HepG2 (cell line): ENCODE data around the gene TFAM. TPM values are rescaled to one million over a fixed set of nuclear protein-coding genes. Genes with fewer than 3 reads are reported as not detected.

ENCODE experiments used
- ATAC-seq: fragments of 200-7000 bp; cut with Tn5 transposase; 3 replicates; pipeline ENCODE4 v1.9.1; 2020; ENCODE audit warnings: mild to moderate bottlenecking, moderate library complexity
- BruUV-seq: library from RNA; stranded (reverse); fragments of 400-500 nt; replicated peaks from 2 replicates; lab custom pipeline; 2021; lab: Mats Ljungman, UMichigan
- CTCF ChIA-PET: fragments of 300-600 bp; formaldehyde crosslinking; extraction: SDS; loops from one replicate; lab custom pipeline; 2021; ENCODE audit warnings: low total read pairs, inconsistent platforms, low intra/inter-chr PET ratio; lab: Yijun Ruan, JAX
- POLR2A ChIA-PET: fragments of 350-600 bp; sonication (Branson Sonifier 250); formaldehyde crosslinking; loops from one replicate; lab custom pipeline; 2020; ENCODE audit warnings: antibody characterized with exemption, inconsistent platforms; lab: Yijun Ruan, JAX
- DNase-seq: peaks from one replicate; pipeline ENCODE4 v3.0.0-alpha.2; 2015; ENCODE audit warnings: low spot score
- FAIRE-seq: peaks from 3 replicates; lab custom pipeline; 2011; peaks lifted over from hg19 to GRCh38; lab: Jason Lieb, UNC
- H2AFZ ChIP-seq: one replicate; pipeline ENCODE4 v1.6.1; 2011; ENCODE audit warnings: low read length, inconsistent platforms
- H3K27ac ChIP-seq: fragments of 300-600 bp; 3 replicates; pipeline ENCODE4 v1.8.0; 2011; ENCODE audit warnings: mixed run types, mild to moderate bottlenecking, mixed read lengths, low read length, inconsistent platforms; ENCODE audit not compliant: insufficient read depth; ENCODE audit errors: extremely low read length
- H3K27me3 ChIP-seq, 2 experiments: fragments of 200-600 bp in 1 of 2; 2 replicates in 1 of 2; 3 replicates in 1 of 2; pipeline versions ENCODE4 v1.6.0 to v1.8.0; 2011; ENCODE audit warnings: low read length in 2 of 2, mild to moderate bottlenecking in 2 of 2, moderate library complexity in 2 of 2, inconsistent platforms in 1 of 2; ENCODE audit not compliant: insufficient read depth in 2 of 2, control insufficient read depth in 1 of 2
- H3K36me3 ChIP-seq, 2 experiments: fragments of 200-600 bp in 1 of 2; replicated peaks in 1 of 2; 2 replicates in 1 of 2; 3 replicates in 1 of 2; pipeline versions ENCODE4 v1.5.1 to v1.8.0; 2011; ENCODE audit warnings: low read length in 2 of 2, inconsistent platforms in 1 of 2; ENCODE audit not compliant: insufficient read depth in 2 of 2, control insufficient read depth in 1 of 2
- H3K4me1 ChIP-seq: 2 replicates; pipeline ENCODE4 v1.5.1; 2012; ENCODE audit warnings: low read length, inconsistent platforms; ENCODE audit not compliant: insufficient read depth
- H3K4me2 ChIP-seq: 2 replicates; pipeline ENCODE4 v1.6.0; 2011; ENCODE audit warnings: low read depth, low read length, inconsistent platforms
- H3K4me3 ChIP-seq, 3 experiments: fragments of 200-600 bp in 1 of 3; sonication (generic), shearing (Covaris generic) in 1 of 3; replicated peaks in 1 of 3; 2 replicates each; pipeline ENCODE4 v1.5.1; 2011 to 2016; ENCODE audit warnings: low read length in 3 of 3, inconsistent platforms in 2 of 3, low read depth in 2 of 3, mild to moderate bottlenecking in 2 of 3, control low read depth in 1 of 3, mixed read lengths in 1 of 3; ENCODE audit not compliant: insufficient read depth in 1 of 3
- H3K79me2 ChIP-seq: one replicate; pipeline ENCODE4 v1.6.1; 2011; ENCODE audit warnings: low read length, inconsistent platforms; ENCODE audit not compliant: insufficient read depth
- H3K9ac ChIP-seq: 2 replicates; pipeline ENCODE4 v1.6.0; 2011; ENCODE audit warnings: mild to moderate bottlenecking, low read depth, low read length, inconsistent platforms; ENCODE audit not compliant: insufficient read depth
- H3K9me3 ChIP-seq: 2 replicates; pipeline ENCODE4 v1.5.1; 2012; ENCODE audit warnings: mild to moderate bottlenecking, low read length
- H4K20me1 ChIP-seq: 2 replicates; pipeline ENCODE4 v1.6.0; 2011; ENCODE audit warnings: inconsistent platforms, mild to moderate bottlenecking, low read length, moderate library complexity; ENCODE audit not compliant: insufficient read depth
- AHR ChIP-seq: IDR thresholded peaks from 2 replicates; pipeline ENCODE4 v1.6.1; 2018; ENCODE audit warnings: missing genetic modification reagents, missing compliant biosample characterization
- BRD4 ChIP-seq: sonication (generic); formaldehyde crosslinking; IDR thresholded peaks from 2 replicates; pipeline ENCODE4 v1.4.0; 2020; ENCODE audit warnings: missing genetic modification reagents
- DPF2 ChIP-seq: sonication (generic); formaldehyde crosslinking; IDR thresholded peaks from 2 replicates; pipeline ENCODE4 v1.4.0; 2020; ENCODE audit warnings: mild to moderate bottlenecking, low read depth, missing genetic modification reagents, borderline replicate concordance
- ESRRA ChIP-seq: sonication (generic); formaldehyde crosslinking; IDR thresholded peaks from 2 replicates; pipeline ENCODE4 v1.5.1; 2020; ENCODE audit warnings: mild to moderate bottlenecking, low read depth, missing genetic modification reagents
- HMG20B ChIP-seq: conservative IDR thresholded peaks from 2 replicates; pipeline ENCODE4 v1.6.1; 2016; ENCODE audit warnings: missing genetic modification reagents, missing compliant biosample characterization
- PITX1 ChIP-seq: sonication (generic); formaldehyde crosslinking; IDR thresholded peaks from 2 replicates; pipeline ENCODE4 v1.5.1; 2020; ENCODE audit warnings: mild to moderate bottlenecking, missing genetic modification reagents
- REL ChIP-seq: sonication (generic); formaldehyde crosslinking; conservative IDR thresholded peaks from 2 replicates; pipeline ENCODE4 v1.8.0; 2022; ENCODE audit warnings: mild to moderate bottlenecking, missing genetic modification reagents, moderate library complexity
- RFX3 ChIP-seq: IDR thresholded peaks from 2 replicates; pipeline ENCODE4 v1.6.1; 2016; ENCODE audit warnings: missing biosample characterization, missing genetic modification reagents
- ZFP41 ChIP-seq: sonication (generic); formaldehyde crosslinking; IDR thresholded peaks from 2 replicates; pipeline ENCODE4 v1.4.0; 2020; ENCODE audit warnings: mild to moderate bottlenecking, missing genetic modification reagents, borderline replicate concordance
- ZMAT3 ChIP-seq: sonication (generic); formaldehyde crosslinking; conservative IDR thresholded peaks from 2 replicates; pipeline ENCODE4 v1.7.0; 2021; ENCODE audit warnings: missing genetic modification reagents
- in situ Hi-C: cut with HindIII; loops from 2 replicates; pipeline ENCODE4 v1.10.0; 2017; ENCODE audit warnings: low pct_unique_long_range_greater_than_20kb; ENCODE audit not compliant: extremely low pct_ligation_motif_present
- intact Hi-C: fragments of 100-400 bp; cut with micrococcal nuclease; formaldehyde crosslinking; loops from one replicate; pipeline ENCODE4 v1.10.0; 2022; ENCODE audit not compliant: unreplicated experiment
- polyA plus RNA-seq, 8 experiments: library from polyadenylated mRNA; depleted of rRNA in 3 of 8; stranded (reverse) in 7 of 8; unstranded in 1 of 8; fragments of >200 nt; fragmentation: Illumina TruSeq in 4 of 8; extraction: Trizol in 4 of 8; gene quantifications; 2 replicates each; pipeline versions ENCODE4 v1.2.1 to v1.2.3, GENCODE V29; 2011 to 2016; ENCODE audit warnings: low read depth in 4 of 8, missing spikeins in 1 of 8, mixed read lengths in 1 of 8; ENCODE audit not compliant: insufficient read depth in 1 of 8
- total RNA-seq, 5 experiments: library from RNA; depleted of rRNA; stranded (reverse); fragments of >200 nt; fragmentation: Illumina TruSeq; extraction: Trizol; gene quantifications; 2 replicates each; pipeline ENCODE4 v1.2.3, GENCODE V29; 2016; ENCODE audit warnings: low read depth in 1 of 5
- TF ChIP-seq, protein P1 (sequence below): IDR thresholded peaks from 2 replicates; pipeline ENCODE4 v1.6.1; 2016; ENCODE audit warnings: mild to moderate bottlenecking
- TF ChIP-seq, protein P2 (sequence below): sonication (generic); formaldehyde crosslinking; IDR thresholded peaks from 2 replicates; pipeline ENCODE4 v1.8.1; 2022; ENCODE audit warnings: mild to moderate bottlenecking, missing genetic modification reagents
- TF ChIP-seq, protein P3 (sequence below): sonication (generic); formaldehyde crosslinking; IDR thresholded peaks from 2 replicates; pipeline ENCODE4 v1.4.0; 2020; ENCODE audit warnings: mild to moderate bottlenecking, missing genetic modification reagents
- TF ChIP-seq, protein P4 (sequence below), 2 experiments: IDR thresholded peaks; 2 replicates each; pipeline ENCODE4 v1.6.1; 2011 to 2012; ENCODE audit warnings: low read length in 2 of 2, borderline replicate concordance in 1 of 2, low read depth in 1 of 2, mild to moderate bottlenecking in 1 of 2, moderate library complexity in 1 of 2
- TF ChIP-seq, protein P5 (sequence below): sonication (generic); formaldehyde crosslinking; IDR thresholded peaks from 2 replicates; pipeline ENCODE4 v1.5.0; 2020; ENCODE audit warnings: mild to moderate bottlenecking, missing genetic modification reagents
- TF ChIP-seq, protein P6 (sequence below): sonication (generic); formaldehyde crosslinking; IDR thresholded peaks from 2 replicates; pipeline ENCODE4 v1.8.0; 2022; ENCODE audit warnings: mild to moderate bottlenecking, missing genetic modification reagents, moderate library complexity

Gene TFAM
- total and polyA plus RNA-seq, 2 of the 13 experiments (the other 11 are each of a cell fraction or from before 2014, with no cell fraction given), result 18.4 to 125 TPM

DNA sequence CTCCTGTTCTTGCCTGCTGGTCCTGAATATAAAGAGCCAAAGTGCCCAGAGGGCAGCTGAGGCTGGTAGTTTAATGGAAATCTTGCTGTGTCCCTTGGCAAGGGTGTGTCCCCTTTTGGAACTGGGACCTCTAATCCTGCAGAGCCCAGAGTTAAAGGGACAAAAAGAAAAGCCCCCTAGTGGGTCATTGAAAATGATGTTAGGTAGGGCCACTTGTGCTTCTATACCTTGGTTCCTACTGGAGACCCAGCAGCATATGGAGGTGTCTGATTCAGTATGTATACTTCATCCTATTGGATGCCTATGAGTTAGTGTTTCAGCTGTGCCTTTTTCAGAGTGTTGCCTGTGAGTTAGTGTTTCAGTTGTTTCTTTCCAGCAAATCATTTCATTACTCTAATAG is 30.5 kb downstream of the TFAM start:
- Histone ChIP-seq H3K4me3 (no peak overlapping the region), H3K27me3 (no peaks in the 10 kb centered on the region), H3K9me3 (no peaks in the 10 kb centered on the region), H3K9ac (no peak overlapping the region), H3K4me2 (no peak overlapping the region), H2AFZ (no peak overlapping the region), H4K20me1 (no peaks in the 10 kb centered on the region), H3K27ac (no peak overlapping the region), H3K4me1 (peaks cover 9% of the 10 kb centered on the region), H3K36me3 (no peaks in the 10 kb centered on the region), H3K79me2 (no peaks in the 10 kb centered on the region)
- CTCF ChIA-PET, result interaction anchor here (1.2 kb wide), 1 partner anchor 225 kb away, joined by 3 read pairs; no protein-coding TSS in a partner anchor
- DNase-seq (no peak), FAIRE-seq (no peak), ATAC-seq (peak; percentile 76)
- POLR2A ChIA-PET, result no interaction called here
- intact Hi-C loops, result loop anchor here (2.0 kb wide), 1 partner anchor 225 kb away; no protein-coding TSS in a partner anchor
- no TSS peak for BruUV-seq
- in situ Hi-C loops, result loop anchor here (10.0 kb wide), 2 partner anchors 99 to 229 kb away; partner anchors contain the start of gene BICC1
- TF ChIP-seq, protein P1, sequence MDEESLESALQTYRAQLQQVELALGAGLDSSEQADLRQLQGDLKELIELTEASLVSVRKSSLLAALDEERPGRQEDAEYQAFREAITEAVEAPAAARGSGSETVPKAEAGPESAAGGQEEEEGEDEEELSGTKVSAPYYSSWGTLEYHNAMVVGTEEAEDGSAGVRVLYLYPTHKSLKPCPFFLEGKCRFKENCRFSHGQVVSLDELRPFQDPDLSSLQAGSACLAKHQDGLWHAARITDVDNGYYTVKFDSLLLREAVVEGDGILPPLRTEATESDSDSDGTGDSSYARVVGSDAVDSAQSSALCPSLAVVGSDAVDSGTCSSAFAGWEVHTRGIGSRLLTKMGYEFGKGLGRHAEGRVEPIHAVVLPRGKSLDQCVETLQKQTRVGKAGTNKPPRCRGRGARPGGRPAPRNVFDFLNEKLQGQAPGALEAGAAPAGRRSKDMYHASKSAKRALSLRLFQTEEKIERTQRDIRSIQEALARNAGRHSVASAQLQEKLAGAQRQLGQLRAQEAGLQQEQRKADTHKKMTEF (CRISPR knock-in tag), result no peak
- TF ChIP-seq, protein P2, sequence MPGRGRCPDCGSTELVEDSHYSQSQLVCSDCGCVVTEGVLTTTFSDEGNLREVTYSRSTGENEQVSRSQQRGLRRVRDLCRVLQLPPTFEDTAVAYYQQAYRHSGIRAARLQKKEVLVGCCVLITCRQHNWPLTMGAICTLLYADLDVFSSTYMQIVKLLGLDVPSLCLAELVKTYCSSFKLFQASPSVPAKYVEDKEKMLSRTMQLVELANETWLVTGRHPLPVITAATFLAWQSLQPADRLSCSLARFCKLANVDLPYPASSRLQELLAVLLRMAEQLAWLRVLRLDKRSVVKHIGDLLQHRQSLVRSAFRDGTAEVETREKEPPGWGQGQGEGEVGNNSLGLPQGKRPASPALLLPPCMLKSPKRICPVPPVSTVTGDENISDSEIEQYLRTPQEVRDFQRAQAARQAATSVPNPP (CRISPR knock-in tag), result no peak
- TF ChIP-seq ZFP41, result no peak
- no peak for TF ChIP-seq DPF2 (CRISPR knock-in tag)
- TF ChIP-seq, protein P3, sequence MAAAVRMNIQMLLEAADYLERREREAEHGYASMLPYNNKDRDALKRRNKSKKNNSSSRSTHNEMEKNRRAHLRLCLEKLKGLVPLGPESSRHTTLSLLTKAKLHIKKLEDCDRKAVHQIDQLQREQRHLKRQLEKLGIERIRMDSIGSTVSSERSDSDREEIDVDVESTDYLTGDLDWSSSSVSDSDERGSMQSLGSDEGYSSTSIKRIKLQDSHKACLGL (CRISPR knock-in tag), result no peak
- TF ChIP-seq, protein P4, sequence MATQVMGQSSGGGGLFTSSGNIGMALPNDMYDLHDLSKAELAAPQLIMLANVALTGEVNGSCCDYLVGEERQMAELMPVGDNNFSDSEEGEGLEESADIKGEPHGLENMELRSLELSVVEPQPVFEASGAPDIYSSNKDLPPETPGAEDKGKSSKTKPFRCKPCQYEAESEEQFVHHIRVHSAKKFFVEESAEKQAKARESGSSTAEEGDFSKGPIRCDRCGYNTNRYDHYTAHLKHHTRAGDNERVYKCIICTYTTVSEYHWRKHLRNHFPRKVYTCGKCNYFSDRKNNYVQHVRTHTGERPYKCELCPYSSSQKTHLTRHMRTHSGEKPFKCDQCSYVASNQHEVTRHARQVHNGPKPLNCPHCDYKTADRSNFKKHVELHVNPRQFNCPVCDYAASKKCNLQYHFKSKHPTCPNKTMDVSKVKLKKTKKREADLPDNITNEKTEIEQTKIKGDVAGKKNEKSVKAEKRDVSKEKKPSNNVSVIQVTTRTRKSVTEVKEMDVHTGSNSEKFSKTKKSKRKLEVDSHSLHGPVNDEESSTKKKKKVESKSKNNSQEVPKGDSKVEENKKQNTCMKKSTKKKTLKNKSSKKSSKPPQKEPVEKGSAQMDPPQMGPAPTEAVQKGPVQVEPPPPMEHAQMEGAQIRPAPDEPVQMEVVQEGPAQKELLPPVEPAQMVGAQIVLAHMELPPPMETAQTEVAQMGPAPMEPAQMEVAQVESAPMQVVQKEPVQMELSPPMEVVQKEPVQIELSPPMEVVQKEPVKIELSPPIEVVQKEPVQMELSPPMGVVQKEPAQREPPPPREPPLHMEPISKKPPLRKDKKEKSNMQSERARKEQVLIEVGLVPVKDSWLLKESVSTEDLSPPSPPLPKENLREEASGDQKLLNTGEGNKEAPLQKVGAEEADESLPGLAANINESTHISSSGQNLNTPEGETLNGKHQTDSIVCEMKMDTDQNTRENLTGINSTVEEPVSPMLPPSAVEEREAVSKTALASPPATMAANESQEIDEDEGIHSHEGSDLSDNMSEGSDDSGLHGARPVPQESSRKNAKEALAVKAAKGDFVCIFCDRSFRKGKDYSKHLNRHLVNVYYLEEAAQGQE (IDR thresholded peaks at IDR 0.05; ENCODE audit: borderline replicate concordance in 1 of 2, low read depth in 1 of 2, low read length in 2 of 2), result no peak
- TF ChIP-seq, protein P5, sequence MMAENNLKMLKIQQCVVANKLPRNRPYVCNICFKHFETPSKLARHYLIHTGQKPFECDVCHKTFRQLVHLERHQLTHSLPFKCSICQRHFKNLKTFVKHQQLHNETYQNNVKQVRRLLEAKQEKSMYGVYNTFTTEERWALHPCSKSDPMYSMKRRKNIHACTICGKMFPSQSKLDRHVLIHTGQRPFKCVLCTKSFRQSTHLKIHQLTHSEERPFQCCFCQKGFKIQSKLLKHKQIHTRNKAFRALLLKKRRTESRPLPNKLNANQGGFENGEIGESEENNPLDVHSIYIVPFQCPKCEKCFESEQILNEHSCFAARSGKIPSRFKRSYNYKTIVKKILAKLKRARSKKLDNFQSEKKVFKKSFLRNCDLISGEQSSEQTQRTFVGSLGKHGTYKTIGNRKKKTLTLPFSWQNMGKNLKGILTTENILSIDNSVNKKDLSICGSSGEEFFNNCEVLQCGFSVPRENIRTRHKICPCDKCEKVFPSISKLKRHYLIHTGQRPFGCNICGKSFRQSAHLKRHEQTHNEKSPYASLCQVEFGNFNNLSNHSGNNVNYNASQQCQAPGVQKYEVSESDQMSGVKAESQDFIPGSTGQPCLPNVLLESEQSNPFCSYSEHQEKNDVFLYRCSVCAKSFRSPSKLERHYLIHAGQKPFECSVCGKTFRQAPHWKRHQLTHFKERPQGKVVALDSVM (CRISPR knock-in tag), result no peak
- no peak for TF ChIP-seq REL (CRISPR knock-in tag)
- no peak for TF ChIP-seq RFX3 (CRISPR knock-in tag)
- no peak for TF ChIP-seq ESRRA (CRISPR knock-in tag)
- no peak for TF ChIP-seq ZMAT3
- TF ChIP-seq BRD4 (CRISPR knock-in tag), result no peak
- no peak for TF ChIP-seq HMG20B (CRISPR knock-in tag)
- no peak for TF ChIP-seq AHR (CRISPR knock-in tag)
- TF ChIP-seq PITX1 (CRISPR knock-in tag), result no peak
- TF ChIP-seq, protein P6, sequence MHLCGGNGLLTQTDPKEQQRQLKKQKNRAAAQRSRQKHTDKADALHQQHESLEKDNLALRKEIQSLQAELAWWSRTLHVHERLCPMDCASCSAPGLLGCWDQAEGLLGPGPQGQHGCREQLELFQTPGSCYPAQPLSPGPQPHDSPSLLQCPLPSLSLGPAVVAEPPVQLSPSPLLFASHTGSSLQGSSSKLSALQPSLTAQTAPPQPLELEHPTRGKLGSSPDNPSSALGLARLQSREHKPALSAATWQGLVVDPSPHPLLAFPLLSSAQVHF (CRISPR knock-in tag), result no peak
